NCI-H524 treated with DMSO at 0.1 percent for 48 hours (cell line): ENCODE measurements around the gene NEUROG1.
A peak's percentile ranks its signal among the peaks of the same experiment; 100 is the strongest.

Experiments
- DNase-seq: peaks from one replicate; lab custom pipeline; 2025; lab: John Stamatoyannopoulos, UW

NEUROG1 gene

DNA sequence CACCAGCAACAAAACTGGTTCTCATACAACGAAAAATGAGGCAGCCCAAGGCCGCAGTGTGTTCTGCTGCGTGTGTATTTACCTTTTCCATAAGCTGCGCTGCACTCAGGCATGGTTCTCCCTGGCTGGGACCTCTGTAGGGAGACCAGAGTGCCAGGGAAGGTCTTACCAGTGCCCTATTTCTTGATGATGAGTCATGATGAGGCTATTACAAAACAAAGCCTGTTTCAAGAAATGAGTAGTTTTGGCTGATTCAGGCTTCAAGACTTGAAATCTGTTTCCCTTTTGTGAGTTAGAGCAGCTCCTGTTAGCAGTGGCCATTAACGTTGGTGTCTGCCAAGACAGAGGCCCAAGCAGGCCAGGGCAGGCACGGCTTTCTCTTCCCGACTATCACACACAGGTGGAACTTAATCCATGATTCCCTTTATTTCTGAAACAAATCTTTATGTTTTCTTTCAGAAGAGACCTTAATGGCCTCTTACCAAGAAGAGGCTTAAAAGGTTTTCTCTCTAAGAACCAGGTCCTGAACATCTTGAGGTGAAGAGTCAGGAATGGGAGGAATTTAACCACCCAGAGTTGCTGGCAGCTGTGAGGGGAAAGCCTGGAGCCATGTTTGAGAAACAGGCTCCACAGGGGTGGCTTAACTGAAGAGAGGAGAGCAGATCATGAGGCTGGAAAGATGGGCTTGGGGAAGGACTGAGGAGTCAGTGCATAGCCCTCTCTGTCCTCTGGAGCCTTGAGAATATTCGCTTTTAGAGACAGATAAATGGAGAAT is 42.2 kb downstream of the NEUROG1 start:
- no peak for DNase-seq

DNA sequence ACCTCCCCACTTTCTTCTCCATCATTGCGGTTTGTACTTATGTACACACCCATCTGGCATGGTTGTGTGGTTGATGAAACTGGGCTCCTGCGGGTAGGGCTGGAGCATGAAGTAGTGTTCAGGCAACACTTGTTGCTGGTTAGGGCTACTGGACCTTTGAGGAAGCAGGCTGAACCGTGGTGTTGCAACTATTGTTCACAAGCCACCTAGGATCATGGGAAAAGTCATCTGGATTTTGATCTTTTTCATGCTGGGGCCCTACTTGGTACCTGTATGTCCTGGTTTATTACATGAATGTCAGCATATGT is 43.5 kb downstream of the NEUROG1 start:
- no peak for DNase-seq

DNA sequence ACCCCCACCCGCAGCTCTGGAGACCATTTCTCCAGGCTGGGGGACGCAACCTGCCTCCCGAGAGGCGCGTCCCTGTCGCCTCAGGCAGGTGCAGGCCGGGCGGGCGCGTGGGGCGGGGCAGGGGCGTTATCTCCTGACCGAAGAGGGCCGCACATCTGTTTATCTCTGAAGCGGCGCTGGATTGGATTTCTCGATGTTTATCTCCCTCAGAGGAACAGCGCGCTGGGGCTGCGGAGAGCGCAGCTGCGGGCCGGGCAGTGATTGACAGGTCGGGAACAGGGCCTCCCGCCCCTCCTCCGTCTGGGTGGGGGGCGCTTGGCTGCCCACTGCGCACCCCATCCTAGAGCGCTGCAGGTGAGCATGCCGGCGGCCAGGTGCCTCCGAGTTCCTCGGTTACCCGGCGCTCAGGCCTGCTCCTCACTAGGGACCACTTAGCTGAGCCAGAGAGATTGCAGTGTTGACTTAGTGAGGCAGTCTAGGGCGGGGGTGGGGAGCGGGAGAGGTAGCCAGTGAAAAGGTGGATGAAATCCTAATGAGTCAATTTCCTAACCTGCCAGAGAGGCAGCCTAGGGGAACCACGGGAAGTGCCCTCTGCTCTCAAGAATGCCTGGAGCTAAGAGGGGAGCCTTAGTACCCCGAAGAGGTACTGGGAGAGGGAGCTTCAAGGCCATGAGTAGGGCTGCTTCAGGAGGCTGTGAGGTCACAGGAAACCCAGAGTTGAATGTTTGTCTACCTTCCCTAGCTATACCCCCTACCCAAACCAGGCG is 44.0 kb downstream of the NEUROG1 start:
- no peak for DNase-seq

DNA sequence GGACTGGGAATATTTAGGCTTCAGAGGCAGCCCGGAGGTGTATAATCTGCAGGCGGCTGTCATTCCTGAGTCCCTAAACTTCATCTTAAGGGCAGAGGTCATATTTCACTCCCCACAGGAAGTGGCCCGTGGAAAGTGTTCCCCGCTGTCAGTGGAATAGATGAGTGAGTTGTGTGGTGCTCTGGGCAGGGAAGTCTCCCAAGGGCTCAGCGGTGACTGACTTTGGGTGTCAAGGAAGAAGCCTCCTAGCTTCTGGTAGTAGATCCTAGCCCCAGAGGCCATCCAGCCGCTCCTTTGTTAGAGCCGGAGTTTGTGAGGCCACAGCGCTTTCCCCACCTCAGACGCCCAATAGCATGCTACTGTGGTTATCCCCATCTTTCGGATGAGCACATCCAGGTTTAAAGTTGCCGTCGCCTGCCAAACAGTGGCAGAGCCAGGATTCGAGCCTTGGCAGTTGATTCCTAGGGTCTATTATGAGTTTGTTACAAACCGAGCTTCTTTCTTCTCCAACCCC is 44.7 kb downstream of the NEUROG1 start:
- DNase-seq, result no peak

DNA sequence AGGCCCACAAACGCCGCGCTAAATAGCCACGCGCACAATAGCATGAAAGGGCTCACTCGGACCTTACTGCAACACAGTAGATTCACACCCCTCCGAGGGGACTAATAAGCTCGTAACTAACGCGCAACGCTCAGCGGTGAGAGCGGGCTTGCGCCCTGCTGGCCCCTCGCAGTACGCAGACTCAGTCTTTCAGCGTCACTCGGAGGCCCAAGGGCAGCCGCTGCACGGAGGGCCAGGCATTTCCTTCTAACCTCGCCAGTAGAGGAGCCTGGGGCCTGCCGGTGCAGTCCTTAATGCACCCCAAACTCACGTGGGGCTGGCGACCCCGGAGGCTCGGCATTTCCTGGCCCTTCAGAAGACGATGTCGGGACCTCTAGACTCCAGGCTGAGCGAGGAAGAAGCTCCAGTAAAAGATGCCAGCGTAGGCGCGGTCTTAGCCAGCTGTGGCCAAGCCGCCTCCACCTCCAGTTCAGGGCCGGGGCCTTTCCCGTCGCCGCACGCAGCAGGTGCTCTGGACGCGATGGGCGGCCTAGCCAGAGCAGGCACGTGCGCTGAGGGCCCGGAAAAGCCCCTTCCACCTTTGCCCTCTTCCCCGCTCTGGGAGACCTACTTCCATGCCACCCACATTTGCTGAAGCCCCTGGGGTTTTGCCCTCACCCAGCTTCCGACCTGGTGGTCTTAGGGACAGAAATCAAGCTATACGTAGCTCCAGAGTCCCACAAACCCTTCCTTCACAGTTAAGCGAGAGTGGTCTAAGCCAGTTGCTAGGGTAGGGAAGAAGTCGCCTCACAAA is 45.3 kb downstream of the NEUROG1 start:
- no peak for DNase-seq

DNA sequence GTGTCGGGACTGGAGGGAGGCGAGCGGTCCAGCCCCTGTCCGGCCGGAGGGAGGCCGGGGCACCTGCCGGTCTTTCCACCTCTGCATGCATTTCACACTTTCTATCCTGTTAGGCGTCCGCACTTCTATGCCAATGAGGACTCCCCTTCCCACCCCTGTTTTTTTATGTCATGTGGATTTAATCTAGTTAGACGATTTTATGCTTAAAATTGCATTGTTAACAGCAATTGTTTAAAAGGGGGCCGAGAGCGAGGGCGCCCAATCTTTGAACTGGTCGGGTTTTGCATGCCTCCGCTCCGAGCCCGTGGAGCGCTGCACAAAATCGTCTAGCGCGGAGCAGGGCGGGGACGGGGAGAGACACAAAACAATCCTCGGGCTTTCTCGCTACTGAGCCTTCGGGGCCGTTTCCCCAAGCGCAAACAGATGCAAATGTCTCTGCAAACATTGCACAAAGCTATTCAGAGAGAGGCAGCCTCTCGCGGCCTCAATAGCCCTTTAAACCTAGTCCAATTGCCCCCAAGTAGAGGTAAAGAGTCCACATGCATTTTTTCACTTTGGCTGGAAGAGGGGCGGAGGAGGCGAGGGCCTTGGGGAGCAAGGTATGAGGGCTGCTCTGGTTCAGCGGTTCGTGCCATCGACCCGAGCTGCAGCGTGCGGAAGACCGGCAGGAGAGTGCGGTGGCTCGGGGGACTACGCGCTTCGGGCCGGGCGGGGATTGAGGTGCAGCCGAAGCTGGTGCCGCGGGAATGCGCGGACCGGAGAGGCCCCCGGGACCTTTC is 46.1 kb downstream of the NEUROG1 start:
- DNase-seq, result no peak

DNA sequence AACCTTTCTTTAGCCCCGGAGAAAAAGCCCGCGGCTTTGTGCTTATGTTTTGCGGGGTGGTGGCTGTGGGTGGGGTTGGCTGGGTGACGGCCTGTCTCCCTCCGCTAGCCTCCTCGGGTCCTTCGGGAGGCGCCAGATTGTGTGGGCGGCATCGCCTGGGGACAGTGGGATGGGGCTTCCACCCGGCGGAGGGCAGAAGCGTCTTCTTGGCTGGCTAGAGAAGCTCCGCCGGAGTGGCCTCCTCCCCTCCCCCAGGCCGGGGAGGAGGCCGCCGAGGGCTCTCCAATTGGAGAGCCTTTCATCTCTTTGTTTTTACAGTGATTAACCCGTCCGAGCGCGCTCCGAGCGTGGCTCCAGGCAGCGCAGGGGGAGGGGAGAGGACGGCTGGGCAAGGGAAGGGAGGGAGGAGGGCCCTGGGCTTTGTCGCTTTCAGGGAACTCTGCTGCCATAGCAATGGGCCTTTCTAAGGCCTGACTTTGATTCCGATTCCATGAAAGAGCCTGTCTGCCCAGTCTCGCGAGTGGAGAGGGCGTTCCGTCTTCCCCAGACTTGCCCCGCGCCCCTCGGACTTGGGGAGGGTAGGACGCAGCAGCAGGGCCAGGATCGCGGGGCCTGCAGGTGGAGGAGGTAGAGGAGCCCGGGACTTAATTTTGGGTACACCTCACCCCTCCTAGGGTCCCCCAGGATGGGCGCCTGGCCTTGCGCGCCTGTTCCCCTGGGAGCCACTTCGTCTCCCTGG is 46.9 kb downstream of the NEUROG1 start:
- peak; percentile 84 for DNase-seq

DNA sequence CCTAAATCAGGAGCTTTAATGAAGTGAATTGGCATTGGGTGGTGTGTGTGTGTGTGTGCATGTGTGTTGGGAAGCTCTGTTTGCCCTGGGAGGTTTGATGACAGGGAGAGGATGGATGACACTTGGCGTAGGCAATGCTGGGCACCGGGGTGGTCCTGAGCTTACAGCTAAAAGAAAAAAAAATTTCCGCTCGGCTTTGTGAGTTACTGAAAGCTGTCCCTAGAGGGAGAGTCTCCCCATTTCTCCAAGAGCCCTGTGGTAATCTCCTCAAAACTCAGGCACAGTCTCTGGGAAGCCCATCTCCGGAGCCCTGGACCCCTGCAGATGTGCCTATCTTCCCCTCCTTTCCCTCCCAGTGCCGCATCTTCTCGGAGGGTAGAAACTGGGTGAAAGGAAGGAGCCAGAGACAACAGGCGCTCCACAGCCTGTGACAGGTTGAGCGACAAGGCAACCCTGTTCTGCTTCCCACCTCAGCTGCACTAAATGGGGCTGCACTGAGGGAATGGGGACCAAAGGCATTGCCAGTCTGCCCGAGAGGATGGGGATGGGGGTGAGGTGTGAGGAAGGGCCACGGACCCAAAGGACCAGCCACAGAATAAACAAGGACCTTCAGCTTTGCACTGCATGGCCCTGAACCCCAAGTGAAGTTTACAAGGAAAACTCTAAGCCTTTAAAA is 47.8 kb downstream of the NEUROG1 start:
- DNase-seq, result no peak

DNA sequence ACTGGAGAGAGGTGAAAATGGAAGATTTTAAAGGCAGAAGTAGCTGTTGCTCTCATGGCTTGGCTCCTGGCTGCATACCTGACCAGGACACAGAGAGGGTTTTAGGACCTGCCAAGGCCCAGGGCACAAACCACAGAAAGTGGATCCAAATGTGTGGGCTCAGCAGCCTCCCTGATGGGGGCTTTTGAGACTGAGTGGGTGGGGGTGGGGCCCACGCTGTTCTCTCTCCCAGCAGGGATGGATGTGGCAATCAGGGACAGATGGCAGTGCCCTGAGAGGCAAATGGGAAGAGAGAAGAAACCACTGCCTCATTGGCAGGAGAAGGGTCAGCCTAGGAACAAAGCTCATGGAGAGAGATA is 48.7 kb downstream of the NEUROG1 start:
- DNase-seq, result no peak

DNA sequence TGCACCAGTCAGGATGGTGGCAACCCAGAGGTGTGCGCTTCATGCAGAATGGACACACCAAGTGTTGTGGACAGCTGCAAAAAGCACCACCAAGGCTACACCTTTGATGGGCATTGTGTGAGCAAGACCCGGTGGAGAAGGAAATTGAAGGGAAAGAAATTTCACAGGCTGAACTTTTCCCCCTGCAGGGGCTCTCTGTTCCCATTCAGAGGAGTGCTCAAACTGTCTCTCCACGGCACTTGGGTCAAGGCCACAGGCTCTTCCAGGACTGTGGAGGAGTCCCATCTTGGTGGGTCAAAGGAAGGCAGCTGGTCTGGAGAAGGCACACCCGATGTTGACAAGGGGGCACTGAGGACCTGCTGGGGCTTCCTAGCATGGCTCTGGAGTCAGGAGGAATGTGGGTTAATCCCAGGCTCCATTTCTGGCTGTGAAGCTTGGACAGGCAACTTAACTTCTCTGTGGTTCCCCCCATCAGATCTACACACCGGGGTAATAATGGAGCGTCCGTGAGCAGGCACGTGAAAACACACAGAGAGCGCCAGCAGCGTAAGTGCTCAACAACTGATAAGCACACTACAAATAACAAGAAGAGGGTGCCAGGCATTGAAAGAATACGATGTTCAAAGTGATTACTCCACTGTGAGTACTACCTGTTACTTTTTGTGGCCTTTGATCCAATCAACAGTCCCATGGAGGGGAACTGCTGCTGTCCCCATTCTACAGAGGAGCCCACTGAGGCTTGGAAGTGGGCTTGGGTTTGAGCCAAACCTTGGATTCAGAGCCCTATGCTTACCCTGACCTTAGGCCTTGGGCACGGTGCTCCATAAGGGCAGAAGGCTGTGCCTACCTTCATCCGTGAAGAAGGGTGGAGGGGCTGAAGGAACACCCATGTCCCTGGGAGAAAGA is 49.4 kb downstream of the NEUROG1 start:
- DNase-seq, result no peak

DNA sequence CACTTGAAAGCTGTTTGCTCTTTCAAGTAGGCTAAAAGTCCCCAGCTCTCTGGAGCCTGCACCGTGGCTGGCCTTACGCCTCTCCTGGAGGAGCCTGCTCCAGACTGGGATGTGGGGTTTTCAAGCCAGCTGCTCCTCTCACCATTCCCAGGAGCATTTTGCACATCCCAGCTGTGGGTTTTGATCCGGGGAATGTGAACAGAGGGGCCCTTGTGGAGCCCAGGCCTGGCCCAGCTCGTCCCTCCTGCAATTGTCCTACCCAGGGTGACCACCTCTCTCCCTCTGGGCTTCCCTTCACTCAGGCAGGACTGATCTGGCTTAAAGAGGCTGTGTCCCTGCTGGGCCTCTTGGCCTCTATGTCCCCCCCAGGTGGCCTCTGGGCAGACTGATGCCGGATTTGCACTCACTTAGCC is 51.1 kb downstream of the NEUROG1 start:
- peak; percentile 87 for DNase-seq
